Measurements from ENCODE around the gene AGAP3. TPM values are rescaled to one million over a fixed set of nuclear protein-coding genes. Genes with fewer than 3 reads are reported as not detected.

Gene AGAP3
- total and polyA plus RNA-seq, 2 of the 4 experiments (the other 2 are of a cell fraction): 35.3 to 93.9 TPM

DNA sequence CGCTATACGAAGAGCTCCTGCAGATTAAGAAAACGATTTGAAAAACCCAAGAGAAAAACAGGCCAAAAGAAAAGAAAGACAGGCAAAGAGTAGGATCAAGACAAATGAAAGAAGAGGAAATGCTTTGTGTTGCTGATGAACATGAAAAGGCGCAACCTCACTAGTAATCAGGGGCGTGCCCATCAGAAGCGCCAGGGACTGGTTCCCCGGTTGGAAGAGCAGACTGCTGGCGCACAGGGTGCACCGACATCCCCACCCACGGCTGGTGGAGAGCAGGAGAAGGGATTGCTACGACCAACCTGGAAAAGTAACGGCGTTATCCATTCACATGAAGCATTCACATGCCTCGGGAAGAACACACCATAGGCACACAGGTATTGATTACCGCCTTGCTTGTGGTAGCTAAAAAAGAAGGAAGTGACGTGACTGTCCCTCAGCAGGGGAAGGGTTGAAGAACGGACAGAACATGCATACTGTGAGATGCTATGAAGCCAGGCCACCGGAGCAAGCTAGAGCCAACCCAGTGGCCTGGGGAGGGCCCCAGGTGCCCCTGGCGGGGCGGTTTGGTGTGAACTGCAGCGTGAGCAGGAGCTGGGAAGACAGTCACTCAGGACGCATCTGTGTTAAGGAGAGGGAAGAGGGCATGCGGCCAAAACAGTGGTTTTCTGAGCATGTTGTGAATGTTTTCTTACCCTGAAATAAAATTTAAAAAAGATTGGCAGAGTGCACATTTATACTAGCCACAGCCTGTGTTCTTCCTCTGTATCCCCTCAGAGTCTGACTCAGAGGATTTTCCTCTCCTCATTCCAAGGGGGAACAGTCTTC, 18.3 kb downstream of the AGAP3 start:
- ChIA-PET POLR2A (ENCODE audit: unreplicated experiment) (no interaction called here), CTCF (no interaction called here)
- H4K91ac ChIP-seq (ENCODE audit: insufficient read depth, low read depth, low read length): no peak overlapping the region
- peaks cover 12% of the 10 kb centered on the region for H3K9me1 ChIP-seq (ENCODE audit: insufficient read depth, low read length)
- no peak overlapping the region for H3K27ac ChIP-seq (ENCODE audit: insufficient read depth, low read length)
- H2BK20ac ChIP-seq (ENCODE audit: low read depth, low read length): no peak overlapping the region
- TF ChIP-seq MAZ (IDR thresholded peaks at IDR 0.05; ENCODE audit: borderline replicate concordance, low read depth, low read length): no peak
- no peak for TF ChIP-seq BHLHE40 (IDR thresholded peaks at IDR 0.05; ENCODE audit: low read depth, low read length)
- no peak for TF ChIP-seq RFX5 (IDR thresholded peaks at IDR 0.05; ENCODE audit: low read depth, low read length)
- no peak for TF ChIP-seq SMC3 (IDR thresholded peaks at IDR 0.05; ENCODE audit: low read depth, low read length)
- TF ChIP-seq NFE2L2 (IDR thresholded peaks at IDR 0.05; ENCODE audit: low read depth, low read length): no peak
- no peak for TF ChIP-seq MXI1 (IDR thresholded peaks at IDR 0.05; ENCODE audit: borderline replicate concordance, low read depth, low read length)
- TF ChIP-seq POLR2A (IDR thresholded peaks at IDR 0.05; ENCODE audit: low read depth, low read length): no peak
- TF ChIP-seq, protein P1, sequence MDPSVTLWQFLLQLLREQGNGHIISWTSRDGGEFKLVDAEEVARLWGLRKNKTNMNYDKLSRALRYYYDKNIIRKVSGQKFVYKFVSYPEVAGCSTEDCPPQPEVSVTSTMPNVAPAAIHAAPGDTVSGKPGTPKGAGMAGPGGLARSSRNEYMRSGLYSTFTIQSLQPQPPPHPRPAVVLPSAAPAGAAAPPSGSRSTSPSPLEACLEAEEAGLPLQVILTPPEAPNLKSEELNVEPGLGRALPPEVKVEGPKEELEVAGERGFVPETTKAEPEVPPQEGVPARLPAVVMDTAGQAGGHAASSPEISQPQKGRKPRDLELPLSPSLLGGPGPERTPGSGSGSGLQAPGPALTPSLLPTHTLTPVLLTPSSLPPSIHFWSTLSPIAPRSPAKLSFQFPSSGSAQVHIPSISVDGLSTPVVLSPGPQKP (IDR thresholded peaks at IDR 0.05; ENCODE audit: borderline replicate concordance, low read depth, low read length): no peak
- TF ChIP-seq, protein P2, sequence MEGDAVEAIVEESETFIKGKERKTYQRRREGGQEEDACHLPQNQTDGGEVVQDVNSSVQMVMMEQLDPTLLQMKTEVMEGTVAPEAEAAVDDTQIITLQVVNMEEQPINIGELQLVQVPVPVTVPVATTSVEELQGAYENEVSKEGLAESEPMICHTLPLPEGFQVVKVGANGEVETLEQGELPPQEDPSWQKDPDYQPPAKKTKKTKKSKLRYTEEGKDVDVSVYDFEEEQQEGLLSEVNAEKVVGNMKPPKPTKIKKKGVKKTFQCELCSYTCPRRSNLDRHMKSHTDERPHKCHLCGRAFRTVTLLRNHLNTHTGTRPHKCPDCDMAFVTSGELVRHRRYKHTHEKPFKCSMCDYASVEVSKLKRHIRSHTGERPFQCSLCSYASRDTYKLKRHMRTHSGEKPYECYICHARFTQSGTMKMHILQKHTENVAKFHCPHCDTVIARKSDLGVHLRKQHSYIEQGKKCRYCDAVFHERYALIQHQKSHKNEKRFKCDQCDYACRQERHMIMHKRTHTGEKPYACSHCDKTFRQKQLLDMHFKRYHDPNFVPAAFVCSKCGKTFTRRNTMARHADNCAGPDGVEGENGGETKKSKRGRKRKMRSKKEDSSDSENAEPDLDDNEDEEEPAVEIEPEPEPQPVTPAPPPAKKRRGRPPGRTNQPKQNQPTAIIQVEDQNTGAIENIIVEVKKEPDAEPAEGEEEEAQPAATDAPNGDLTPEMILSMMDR (conservative IDR thresholded peaks at IDR 0.05; ENCODE audit: low read depth, low read length): no peak
- TF ChIP-seq RCOR1 (IDR thresholded peaks at IDR 0.05; ENCODE audit: insufficient replicate concordance, low read length): no peak
- TF ChIP-seq FOS (IDR thresholded peaks at IDR 0.05; ENCODE audit: low read depth, low read length): no peak
- no peak for TF ChIP-seq MAFK (IDR thresholded peaks at IDR 0.05; ENCODE audit: low read depth, low read length)
- no peak for TF ChIP-seq CEBPB (IDR thresholded peaks at IDR 0.05; ENCODE audit: low read depth, low read length)
- TF ChIP-seq, protein P3, sequence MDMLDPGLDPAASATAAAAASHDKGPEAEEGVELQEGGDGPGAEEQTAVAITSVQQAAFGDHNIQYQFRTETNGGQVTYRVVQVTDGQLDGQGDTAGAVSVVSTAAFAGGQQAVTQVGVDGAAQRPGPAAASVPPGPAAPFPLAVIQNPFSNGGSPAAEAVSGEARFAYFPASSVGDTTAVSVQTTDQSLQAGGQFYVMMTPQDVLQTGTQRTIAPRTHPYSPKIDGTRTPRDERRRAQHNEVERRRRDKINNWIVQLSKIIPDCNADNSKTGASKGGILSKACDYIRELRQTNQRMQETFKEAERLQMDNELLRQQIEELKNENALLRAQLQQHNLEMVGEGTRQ (IDR thresholded peaks at IDR 0.05; ENCODE audit: low read depth, low read length): no peak
- no peak for TF ChIP-seq CHD1 (IDR thresholded peaks at IDR 0.05; ENCODE audit: low read depth, low read length)
- 0 out of 2 replicates have a peak overlapping the region, but pooled peaks have one; percentile 19 for H3K4ac ChIP-seq (ENCODE audit: low read depth, low read length)
- H2BK120ac ChIP-seq (ENCODE audit: low read depth, low read length): no peak overlapping the region
- peak; percentile 89 for DNase-seq
- H2BK15ac ChIP-seq (ENCODE audit: low read depth, low read length): no peak overlapping the region
- no peak overlapping the region for H2AK9ac ChIP-seq (replicated peaks; ENCODE audit: low read depth, low read length, poor library complexity)
- dilution Hi-C loops (cut with HindIII; ENCODE audit: low sequenced_read_pairs, unreplicated experiment) (no loop called here), intact Hi-C loops (cut with micrococcal nuclease) (no loop called here), in situ Hi-C loops (cut with MboI; ENCODE audit: low sequenced_read_pairs) (loop anchor here (10.0 to 25.0 kb wide), 2 partner anchors 200 to 317 kb away; no protein-coding TSS in a partner anchor)
- 86% methylated on average over 7 of the region's 23 CpGs; no CpG with 5 or more reads in 1 of the 2 experiments for WGBS, 2 experiments (ENCODE audit: extremely low coverage in 2 of 2, insufficient read length in 1 of 2)
- H3K4me2 ChIP-seq (ENCODE audit: low read depth, low read length): no peak overlapping the region
- no peak overlapping the region for H2BK5ac ChIP-seq (ENCODE audit: low read depth, low read length, poor library complexity, severe bottlenecking)
- no peak overlapping the region for H4K5ac ChIP-seq (ENCODE audit: low read depth, low read length)
- H3K27me3 ChIP-seq (ENCODE audit: control insufficient read depth, insufficient read depth, low read length): no peaks in the 10 kb centered on the region
- peaks cover 38 to 94% of the 10 kb centered on the region in 2 experiments for H3K79me1 ChIP-seq (ENCODE audit: low read depth in 1 of 2, low read length in 2 of 2)
- H3K56ac ChIP-seq (ENCODE audit: extremely low read depth, insufficient read depth, low read length): no peak overlapping the region
- H3K14ac ChIP-seq (replicated peaks; ENCODE audit: low read depth, low read length): no peak overlapping the region
- H3K18ac ChIP-seq (ENCODE audit: low read depth, low read length): no peak overlapping the region
- peak; percentile 82 for ATAC-seq (ENCODE audit: low read depth)
- peaks cover 6% of the 10 kb centered on the region for H3K36me3 ChIP-seq (ENCODE audit: control insufficient read depth, insufficient read depth, low read length)
- BruUV-seq (replicated peaks): TSS peak; percentile 14
- H3K9me3 ChIP-seq (ENCODE audit: control insufficient read depth, insufficient read depth, low read length): no peaks in the 10 kb centered on the region
- H3K4me3 ChIP-seq (ENCODE audit: insufficient read depth, low read depth, low read length): no peak overlapping the region
- peaks cover 87% of the 10 kb centered on the region for H4K20me1 ChIP-seq (ENCODE audit: insufficient read depth, low read length)
- H3K23ac ChIP-seq (ENCODE audit: low read depth, low read length): no peak overlapping the region
- no peak overlapping the region for H2AFZ ChIP-seq (replicated peaks; ENCODE audit: low read length, poor library complexity)
- H3K4me1 ChIP-seq (ENCODE audit: control insufficient read depth, insufficient read depth, low read length): peaks cover 11% of the 10 kb centered on the region
- no peak overlapping the region for H2AK5ac ChIP-seq (ENCODE audit: low read depth, low read length)
- H3K9ac ChIP-seq (ENCODE audit: low read depth, low read length): no peak overlapping the region
- no peak overlapping the region for H4K8ac ChIP-seq (ENCODE audit: low read depth in 2 of 2, low read length in 2 of 2)
